Stimulated activated CD4-positive, alpha-beta T cell treated with anti-CD3 and anti-CD28 coated beads, Interleukin-1b, Interleukin-23, amount 100 ng/mL, for 48 hours (primary cell): ENCODE measurements around the gene HSPA9.

ENCODE experiments used
- DNase-seq: peaks from one replicate; pipeline ENCODE4 v3.0.0-alpha.2; 2020

HSPA9 gene

GRCh38 chr5:138560971-138561370 is 14.2 kb downstream of the HSPA9 start:
- no peak for DNase-seq

GRCh38 chr5:138559937-138560336 is 15.3 kb downstream of the HSPA9 start:
- no peak for DNase-seq

- DNase-seq, result no peak
Measured at GRCh38 chr5:138557677-138558076, 17.5 kb downstream of the HSPA9 start.

- no peak for DNase-seq
Measured at GRCh38 chr5:138554143-138554542, 21.1 kb downstream of the HSPA9 start.

GRCh38 chr5:138553437-138554095 is 21.6 kb downstream of the HSPA9 start:
- no peak for DNase-seq

GRCh38 chr5:138552657-138553056 is 22.5 kb downstream of the HSPA9 start:
- DNase-seq, result no peak

GRCh38 chr5:138549414-138549813 is 25.8 kb downstream of the HSPA9 start:
- no peak for DNase-seq

GRCh38 chr5:138545919-138546562 is 29.2 kb downstream of the HSPA9 start:
- no peak for DNase-seq

- no peak for DNase-seq
Measured at GRCh38 chr5:138544181-138545134, 30.7 kb downstream of the HSPA9 start.

- peak; percentile 80 for DNase-seq
Measured at GRCh38 chr5:138543730-138544104, 31.5 kb downstream of the HSPA9 start.

GRCh38 chr5:138542956-138543729 is 32.1 kb downstream of the HSPA9 start, which contains the start of gene ETF1:
ETF1 (minus strand) TSS chr5:138543236; CDS start chr5:138542918, 318 bp downstream.
- peak; percentile 100 for DNase-seq

GRCh38 chr5:138542180-138542955 is 32.8 kb downstream of the HSPA9 start:
- no peak for DNase-seq

GRCh38 chr5:138541511-138542179 is 33.6 kb downstream of the HSPA9 start:
- DNase-seq, result no peak

GRCh38 chr5:138539791-138540190 is 35.4 kb downstream of the HSPA9 start:
- DNase-seq, result no peak

GRCh38 chr5:138538943-138539627 is 36.1 kb downstream of the HSPA9 start:
- DNase-seq, result no peak

GRCh38 chr5:138536665-138537315 is 38.4 kb downstream of the HSPA9 start:
- DNase-seq, result no peak

- DNase-seq, result no peak
Measured at GRCh38 chr5:138536215-138536614, 39.0 kb downstream of the HSPA9 start.

- no peak for DNase-seq
Measured at GRCh38 chr5:138533973-138534941, 40.9 kb downstream of the HSPA9 start.

- no peak for DNase-seq
Measured at GRCh38 chr5:138529812-138530211, 45.4 kb downstream of the HSPA9 start.
